Lower leg skin (tissue), 3 donors: ENCODE measurements around the gene DUSP9.

Experiments
- POLR2A ChIP-seq, 2 donors: fragments of 450-650 bp; IDR thresholded peaks; one replicate each; pipeline ENCODE4 v1.6.1; 2016 to 2017; ENCODE audit warnings: antibody characterized with exemption in 2 of 2, mild to moderate bottlenecking in 1 of 2, moderate library complexity in 1 of 2
- TF ChIP-seq, protein P1 (sequence below), 3 donors: fragments of 450-650 bp; IDR thresholded peaks; one replicate each; pipeline ENCODE4 v1.5.1; 2016; ENCODE audit warnings: antibody characterized with exemption in 3 of 3, mild to moderate bottlenecking in 3 of 3, moderate library complexity in 2 of 3

DNA sequence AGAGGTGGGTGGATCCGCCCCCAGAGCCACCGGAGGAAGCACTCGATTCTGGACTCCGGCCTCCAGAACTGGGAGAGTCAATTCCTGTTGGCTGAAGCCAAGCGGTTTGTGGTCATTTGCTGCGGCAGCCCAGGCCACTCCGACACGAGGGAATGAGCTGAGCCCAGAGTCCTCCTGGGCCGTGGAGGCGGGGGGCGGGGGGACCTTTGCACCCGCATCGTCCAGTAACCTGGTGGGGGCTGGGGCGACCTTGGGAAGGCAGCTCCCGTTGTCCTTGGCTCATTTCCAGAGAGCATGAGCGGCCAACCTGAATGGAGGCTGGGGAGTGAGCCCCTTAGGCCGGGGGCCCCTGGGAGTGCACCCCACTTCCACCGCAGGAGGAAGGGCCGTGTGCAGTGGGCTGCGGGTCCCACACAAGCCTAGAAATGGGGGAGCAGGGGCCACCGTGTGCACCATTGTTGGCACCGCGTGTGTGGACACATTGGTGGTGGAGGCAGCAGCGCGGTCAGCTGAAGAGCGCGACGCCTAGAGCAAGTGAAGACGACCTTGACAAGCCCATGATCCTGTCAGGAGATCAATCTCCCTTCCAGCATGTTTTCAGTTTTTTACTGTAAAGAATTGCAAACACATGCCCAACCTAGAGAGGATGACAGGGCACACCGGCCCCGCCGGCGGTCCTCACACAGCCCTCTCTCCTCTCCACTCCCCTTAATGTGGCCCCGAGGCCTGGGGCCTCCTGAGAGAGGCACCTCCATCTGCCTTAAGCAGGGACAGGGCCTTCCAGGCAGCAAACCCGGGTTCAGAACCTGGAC lies 19.9 kb upstream of the DUSP9 start:
- TF ChIP-seq, protein P1, sequence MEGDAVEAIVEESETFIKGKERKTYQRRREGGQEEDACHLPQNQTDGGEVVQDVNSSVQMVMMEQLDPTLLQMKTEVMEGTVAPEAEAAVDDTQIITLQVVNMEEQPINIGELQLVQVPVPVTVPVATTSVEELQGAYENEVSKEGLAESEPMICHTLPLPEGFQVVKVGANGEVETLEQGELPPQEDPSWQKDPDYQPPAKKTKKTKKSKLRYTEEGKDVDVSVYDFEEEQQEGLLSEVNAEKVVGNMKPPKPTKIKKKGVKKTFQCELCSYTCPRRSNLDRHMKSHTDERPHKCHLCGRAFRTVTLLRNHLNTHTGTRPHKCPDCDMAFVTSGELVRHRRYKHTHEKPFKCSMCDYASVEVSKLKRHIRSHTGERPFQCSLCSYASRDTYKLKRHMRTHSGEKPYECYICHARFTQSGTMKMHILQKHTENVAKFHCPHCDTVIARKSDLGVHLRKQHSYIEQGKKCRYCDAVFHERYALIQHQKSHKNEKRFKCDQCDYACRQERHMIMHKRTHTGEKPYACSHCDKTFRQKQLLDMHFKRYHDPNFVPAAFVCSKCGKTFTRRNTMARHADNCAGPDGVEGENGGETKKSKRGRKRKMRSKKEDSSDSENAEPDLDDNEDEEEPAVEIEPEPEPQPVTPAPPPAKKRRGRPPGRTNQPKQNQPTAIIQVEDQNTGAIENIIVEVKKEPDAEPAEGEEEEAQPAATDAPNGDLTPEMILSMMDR (IDR thresholded peaks at IDR 0.05): no peak
- no peak for TF ChIP-seq POLR2A (IDR thresholded peaks at IDR 0.05)
